Measurements from ENCODE around the gene TPPP. TPM values are rescaled to one million over a fixed set of nuclear protein-coding genes. Genes with fewer than 3 reads are reported as not detected.

The TPPP gene
- total RNA-seq, 4 donors from 2014 or later: 7.2 to 11.1 (median 8.4) TPM

DNA sequence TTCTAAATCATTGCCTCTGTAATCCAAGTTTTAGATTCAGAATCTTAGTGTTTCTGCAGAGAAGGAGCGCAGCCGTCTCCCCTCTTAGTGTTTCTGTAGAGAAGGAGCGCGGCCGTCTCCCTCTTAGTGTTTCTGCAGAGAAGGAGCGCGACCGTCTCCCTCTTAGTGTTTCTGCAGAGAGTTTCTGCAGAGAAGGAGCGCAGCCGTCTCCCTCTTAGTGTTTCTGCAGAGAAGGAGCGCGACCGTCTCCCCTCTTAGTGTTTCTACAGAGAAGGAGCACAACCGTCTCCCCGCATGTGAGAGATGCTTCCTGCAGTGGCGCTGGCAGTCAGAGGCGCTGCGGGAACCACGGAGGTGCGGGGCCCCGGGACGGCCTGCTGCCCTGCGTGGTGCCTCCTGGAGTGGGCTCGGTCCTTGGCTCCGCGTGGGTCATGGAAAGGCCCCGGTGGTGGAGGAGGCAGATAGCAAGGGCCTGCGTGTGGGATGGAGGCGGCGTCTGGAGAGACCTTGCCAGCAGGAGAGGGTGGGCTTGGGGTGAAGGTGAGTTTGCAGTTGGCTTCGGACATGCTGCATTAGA, 70.1 kb downstream of the TPPP start:
- TF ChIP-seq, protein P1, sequence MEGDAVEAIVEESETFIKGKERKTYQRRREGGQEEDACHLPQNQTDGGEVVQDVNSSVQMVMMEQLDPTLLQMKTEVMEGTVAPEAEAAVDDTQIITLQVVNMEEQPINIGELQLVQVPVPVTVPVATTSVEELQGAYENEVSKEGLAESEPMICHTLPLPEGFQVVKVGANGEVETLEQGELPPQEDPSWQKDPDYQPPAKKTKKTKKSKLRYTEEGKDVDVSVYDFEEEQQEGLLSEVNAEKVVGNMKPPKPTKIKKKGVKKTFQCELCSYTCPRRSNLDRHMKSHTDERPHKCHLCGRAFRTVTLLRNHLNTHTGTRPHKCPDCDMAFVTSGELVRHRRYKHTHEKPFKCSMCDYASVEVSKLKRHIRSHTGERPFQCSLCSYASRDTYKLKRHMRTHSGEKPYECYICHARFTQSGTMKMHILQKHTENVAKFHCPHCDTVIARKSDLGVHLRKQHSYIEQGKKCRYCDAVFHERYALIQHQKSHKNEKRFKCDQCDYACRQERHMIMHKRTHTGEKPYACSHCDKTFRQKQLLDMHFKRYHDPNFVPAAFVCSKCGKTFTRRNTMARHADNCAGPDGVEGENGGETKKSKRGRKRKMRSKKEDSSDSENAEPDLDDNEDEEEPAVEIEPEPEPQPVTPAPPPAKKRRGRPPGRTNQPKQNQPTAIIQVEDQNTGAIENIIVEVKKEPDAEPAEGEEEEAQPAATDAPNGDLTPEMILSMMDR (IDR thresholded peaks at IDR 0.05): no peak
- TF ChIP-seq POLR2A (IDR thresholded peaks at IDR 0.05): no peak
- 94 to 97% methylated on average over 23 to 31 of the region's 31 CpGs for WGBS, 2 donors
- no peak for DNase-seq
- H3K9me3 ChIP-seq: no peaks in the 10 kb centered on the region
- H3K27ac ChIP-seq: no peak overlapping the region
- no peak overlapping the region for H3K4me3 ChIP-seq (replicated peaks in 1 of 3)
- peaks cover 16 to 17% of the 10 kb centered on the region in 2 donors for H3K36me3 ChIP-seq
- no peaks in the 10 kb centered on the region for H3K27me3 ChIP-seq
- intact Hi-C loops (cut with DNase I): no loop called here
- no peaks in the 10 kb centered on the region for H3K4me1 ChIP-seq

DNA sequence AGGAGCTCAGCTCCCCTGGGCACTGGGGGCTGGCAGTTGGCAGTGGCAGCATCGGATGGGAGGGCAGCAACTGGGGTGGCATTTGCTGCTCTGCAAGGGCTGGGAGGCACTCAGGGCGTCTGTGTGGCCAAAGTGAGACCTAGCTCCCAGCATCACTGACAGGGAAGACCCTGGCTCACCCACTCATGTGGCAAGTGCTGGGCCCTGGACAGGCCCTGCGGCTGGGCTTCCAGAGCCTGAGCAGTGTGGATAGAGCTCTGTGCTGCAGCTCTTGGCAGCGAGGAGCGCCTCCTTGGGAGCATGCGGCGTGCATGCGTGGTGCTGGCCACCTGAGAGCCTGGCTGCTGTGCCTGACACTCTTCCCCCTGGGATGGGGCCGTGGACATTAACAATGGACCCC, 70.8 kb downstream of the TPPP start:
- intact Hi-C loops (cut with DNase I): no loop called here
- no peak overlapping the region for H3K27ac ChIP-seq
- DNase-seq: no peak
- H3K4me3 ChIP-seq (replicated peaks in 1 of 3): no peak overlapping the region
- no peaks in the 10 kb centered on the region for H3K9me3 ChIP-seq
- no peaks in the 10 kb centered on the region for H3K27me3 ChIP-seq
- H3K4me1 ChIP-seq: no peaks in the 10 kb centered on the region
- 96 to 100% methylated on average over 5 to 9 of the region's 9 CpGs for WGBS, 2 donors
- no peak for TF ChIP-seq POLR2A (IDR thresholded peaks at IDR 0.05)
- TF ChIP-seq, protein P1 (IDR thresholded peaks at IDR 0.05): no peak
- H3K36me3 ChIP-seq: peaks cover 16 to 17% of the 10 kb centered on the region in 2 donors

DNA sequence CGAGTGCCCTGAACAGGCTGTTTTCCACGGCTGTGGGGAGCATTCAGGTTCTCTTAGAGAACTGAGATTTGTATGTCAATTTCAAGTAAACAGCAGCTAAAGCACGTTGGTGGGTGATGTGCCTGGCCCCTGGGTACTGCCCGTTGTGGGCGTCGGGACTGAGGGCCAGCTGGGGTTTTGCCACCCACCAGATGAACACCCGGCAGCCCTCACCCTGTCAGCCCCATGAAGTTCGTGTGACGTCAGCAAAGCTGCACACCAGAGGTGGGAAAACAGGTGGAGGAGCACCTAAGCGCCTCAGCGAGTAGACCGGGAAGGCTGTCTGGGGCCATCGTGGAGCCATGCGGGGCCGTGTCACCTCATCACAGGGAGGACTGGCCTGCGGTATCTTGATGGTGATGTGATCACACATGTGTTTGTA, 71.8 kb downstream of the TPPP start:
- Histone ChIP-seq H3K4me3 (replicated peaks in 1 of 3) (no peak overlapping the region), H3K4me1 (no peaks in the 10 kb centered on the region), H3K36me3 (peaks cover 16 to 17% of the 10 kb centered on the region in 2 donors), H3K27ac (no peak overlapping the region), H3K27me3 (no peaks in the 10 kb centered on the region), H3K9me3 (no peaks in the 10 kb centered on the region)
- 96 to 97% methylated on average over 15 to 16 of the region's 16 CpGs for WGBS, 2 donors
- intact Hi-C loops (cut with DNase I): no loop called here
- DNase-seq: no peak
- TF ChIP-seq, protein P1 (IDR thresholded peaks at IDR 0.05): no peak
- no peak for TF ChIP-seq POLR2A (IDR thresholded peaks at IDR 0.05)

DNA sequence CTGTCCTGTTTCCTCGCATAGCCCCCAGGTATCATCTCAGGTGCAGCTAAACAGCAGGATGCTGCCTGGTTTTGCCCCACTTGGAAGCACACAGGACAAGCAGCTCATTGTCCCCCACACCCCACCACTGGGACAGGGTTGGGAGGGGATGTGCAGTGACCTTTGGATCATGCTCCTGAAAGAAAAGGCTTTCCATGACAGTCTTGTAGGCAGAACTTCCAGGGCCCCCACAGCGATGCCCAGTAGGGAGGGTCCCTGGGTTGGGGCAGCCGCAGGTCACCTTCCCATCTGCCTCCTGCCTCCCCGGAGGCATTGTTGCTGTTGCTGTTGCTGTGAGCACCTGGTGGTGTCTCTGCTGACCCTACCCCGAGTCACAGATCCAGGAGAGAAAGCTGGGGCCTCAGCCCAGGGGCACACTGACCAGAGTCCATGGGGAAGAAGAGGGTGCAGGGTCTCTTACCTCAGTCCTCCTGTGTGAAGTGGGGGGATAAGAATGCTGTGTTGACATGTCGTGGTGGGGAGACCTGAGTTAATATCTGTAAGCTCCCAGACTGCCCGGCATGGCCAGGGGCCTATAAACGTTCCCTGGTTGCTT, 72.5 kb downstream of the TPPP start:
- peaks cover 16 to 17% of the 10 kb centered on the region in 2 donors for H3K36me3 ChIP-seq
- intact Hi-C loops (cut with DNase I): no loop called here

DNA sequence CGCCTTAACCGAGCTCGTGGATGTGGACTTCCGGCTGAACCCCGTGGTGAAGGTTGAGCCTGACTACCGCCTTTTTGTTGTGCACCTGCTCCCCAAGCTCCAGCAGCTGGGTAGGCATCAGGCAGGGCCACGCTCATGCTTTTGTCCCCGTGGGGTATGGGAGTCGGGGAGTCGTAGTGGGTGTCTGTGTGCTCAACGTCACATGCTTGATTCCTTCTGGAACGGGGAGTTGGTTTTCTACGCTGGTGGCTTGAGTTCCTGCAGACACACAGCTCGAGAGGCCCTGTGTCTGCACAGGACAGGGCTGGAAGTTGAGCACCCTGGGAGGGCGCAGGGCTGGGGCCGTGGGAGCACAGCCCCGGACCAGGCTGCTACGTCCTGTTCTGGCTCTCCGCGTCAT, 73.0 kb downstream of the TPPP start:
- Histone ChIP-seq H3K4me3 (replicated peaks in 1 of 3) (no peak overlapping the region), H3K27ac (no peak overlapping the region), H3K9me3 (no peaks in the 10 kb centered on the region), H3K4me1 (no peaks in the 10 kb centered on the region), H3K27me3 (no peaks in the 10 kb centered on the region), H3K36me3 (peaks cover 16 to 17% of the 10 kb centered on the region in 2 donors)
- TF ChIP-seq POLR2A (IDR thresholded peaks at IDR 0.05): no peak
- TF ChIP-seq, protein P1 (IDR thresholded peaks at IDR 0.05): no peak
- intact Hi-C loops (cut with DNase I): no loop called here
- WGBS, 2 donors: 96% methylated on average over 14 of the region's 20 CpGs
- DNase-seq: no peak

More for the DNA sequence above, 72.5 kb downstream of the TPPP start:
- Histone ChIP-seq H3K27me3 (no peaks in the 10 kb centered on the region), H3K4me1 (no peaks in the 10 kb centered on the region), H3K4me3 (replicated peaks in 1 of 3) (no peak overlapping the region), H3K27ac (no peak overlapping the region), H3K9me3 (no peaks in the 10 kb centered on the region)
- no peak for DNase-seq
- WGBS, 2 donors: 89 to 94% methylated on average over 6 to 8 of the region's 8 CpGs
- TF ChIP-seq, protein P1 (IDR thresholded peaks at IDR 0.05): no peak
- TF ChIP-seq POLR2A (IDR thresholded peaks at IDR 0.05): no peak
